Central memory CD8-positive, alpha-beta T cell (primary cell): Measurements from ENCODE around the gene CCDC69.
"Not testable (repeated sequence)": the region's sequence is repeated elsewhere in the genome, so short reads cannot be mapped to it uniquely, and the experiment has no call there.

Experiments used
- ATAC-seq: fragments of 150-1000 bp; cut with Tn5 transposase; replicated peaks from 2 replicates; pipeline ENCODE4 v1.10.0; 2022; ENCODE audit warnings: mild to moderate bottlenecking, moderate FRiP score, moderate number of reproducible peaks; ENCODE audit not compliant: poor library complexity, severe bottlenecking; ENCODE audit errors: extremely low read depth
- DNase-seq, 2 donors: peaks; one replicate each; pipeline ENCODE4 v3.0.0; 2021; ENCODE audit warnings: low spot score in 2 of 2
- H3K27ac Mint-ChIP-seq: one replicate; pipeline ENCODE4 v1.8.0; 2022; ENCODE audit warnings: low read depth, mild to moderate bottlenecking, moderate library complexity, mixed read lengths
- H3K27me3 Mint-ChIP-seq: one replicate; pipeline ENCODE4 v1.8.0; 2022; ENCODE audit warnings: mixed read lengths
- H3K36me3 Mint-ChIP-seq: one replicate; pipeline ENCODE4 v1.8.0; 2022; ENCODE audit warnings: mild to moderate bottlenecking, moderate library complexity, mixed read lengths; ENCODE audit not compliant: insufficient read depth
- H3K4me1 Mint-ChIP-seq: one replicate; pipeline ENCODE4 v1.8.0; 2022; ENCODE audit warnings: mixed read lengths
- H3K4me3 Mint-ChIP-seq: one replicate; pipeline ENCODE4 v1.8.0; 2022; ENCODE audit warnings: mild to moderate bottlenecking, moderate library complexity, mixed read lengths
- H3K9me3 Mint-ChIP-seq: one replicate; pipeline ENCODE4 v1.8.0; 2022; ENCODE audit warnings: mixed read lengths

The CCDC69 gene

DNA sequence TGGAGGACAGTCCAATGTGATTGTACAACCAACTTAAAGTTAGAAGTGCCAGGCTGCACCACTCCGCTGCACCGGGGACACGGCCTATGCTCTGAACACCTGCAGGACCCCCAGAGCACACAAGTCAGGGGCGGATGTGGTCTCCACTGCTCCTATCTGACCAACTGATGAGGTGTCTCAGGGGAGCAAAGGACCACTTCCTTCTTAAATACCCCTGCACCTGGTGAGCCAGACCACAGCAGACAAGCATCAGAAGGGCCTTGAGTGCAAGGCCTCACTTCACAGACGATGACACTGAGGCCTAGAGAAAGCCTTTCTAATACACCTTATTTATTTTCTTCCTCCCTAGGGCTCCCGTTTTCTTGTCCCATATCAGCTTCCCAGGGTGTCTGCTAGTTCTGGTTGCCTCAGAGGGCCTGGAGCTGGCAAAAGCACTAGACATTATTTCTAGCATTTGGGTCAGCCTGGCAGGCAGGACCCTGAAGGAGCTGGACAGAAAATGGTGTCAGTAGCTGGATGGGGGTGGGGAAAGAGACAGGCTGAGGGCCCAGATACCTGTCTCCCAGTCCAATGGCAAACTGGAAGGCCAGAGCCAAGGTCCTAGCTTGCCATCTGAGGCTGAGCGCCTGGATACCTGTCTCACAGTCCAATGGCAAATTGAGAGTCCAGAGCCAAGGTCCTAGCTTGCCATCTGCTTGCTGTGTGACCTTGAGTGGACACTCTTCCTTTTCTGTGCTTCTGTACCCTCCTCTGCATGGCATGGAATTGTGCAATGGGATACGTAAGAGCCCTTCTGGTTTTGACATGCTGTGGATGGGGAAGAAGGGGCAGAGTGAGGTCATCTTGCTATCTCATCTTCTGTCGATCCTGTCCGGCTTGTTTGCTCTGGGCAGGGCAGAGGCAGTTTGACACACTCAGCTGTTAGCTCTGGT lies 9.0 kb downstream of the CCDC69 start:
- H3K4me3 Mint-ChIP-seq = peak overlapping the region; percentile 86
- H3K27me3 Mint-ChIP-seq = no peaks in the 10 kb centered on the region
- peaks cover 79% of the 10 kb centered on the region for H3K4me1 Mint-ChIP-seq
- peak in 1 of 2 donors; percentile 35 for DNase-seq
- peaks cover 35% of the 10 kb centered on the region for H3K36me3 Mint-ChIP-seq
- H3K9me3 Mint-ChIP-seq = no peaks in the 10 kb centered on the region
- peak overlapping the region; percentile 84 for H3K27ac Mint-ChIP-seq
- ATAC-seq = peak; percentile 22

DNA sequence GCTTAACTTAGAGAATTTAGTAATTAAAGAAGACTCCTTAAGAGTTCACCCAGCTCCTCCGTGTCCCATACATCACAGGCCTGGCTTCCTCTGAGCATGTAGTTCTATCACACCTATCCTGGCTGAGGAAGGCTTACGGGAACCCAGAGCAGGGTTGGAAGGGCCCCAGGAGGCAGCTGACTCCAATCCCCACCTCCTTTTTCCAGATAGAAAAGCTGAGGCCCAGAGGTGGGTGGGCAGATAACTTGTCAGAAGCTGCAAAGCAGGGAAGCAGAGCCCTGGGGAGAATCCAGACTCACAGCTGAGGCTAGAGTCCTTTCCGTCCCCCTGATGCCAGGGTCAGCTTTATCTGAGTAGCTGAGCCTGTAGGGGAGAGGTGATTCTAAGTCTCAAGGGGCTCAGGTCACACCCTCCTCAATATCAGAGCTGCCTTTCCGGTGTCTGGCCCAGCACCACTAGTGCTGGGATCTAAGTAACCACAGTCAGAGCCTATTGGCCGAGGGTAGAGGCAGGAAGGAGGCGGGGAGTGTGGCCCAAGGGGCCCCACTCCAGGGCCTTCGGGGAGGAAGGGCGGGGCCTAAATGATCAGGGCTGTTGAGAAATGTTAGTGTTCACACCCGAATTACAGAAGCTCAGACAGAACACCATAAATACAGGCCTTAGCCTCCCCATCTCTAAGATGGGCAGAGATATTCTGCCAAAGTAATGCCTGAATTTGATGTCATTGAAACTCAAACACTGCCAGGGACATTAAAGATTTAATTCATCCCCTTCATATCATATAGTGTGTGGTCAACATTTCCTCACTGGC lies 9.9 kb downstream of the CCDC69 start:
- Mint-ChIP-seq H3K36me3 (peaks cover 35% of the 10 kb centered on the region), H3K27me3 (no peaks in the 10 kb centered on the region), H3K27ac (peak overlapping the region; percentile 84), H3K9me3 (no peaks in the 10 kb centered on the region), H3K4me3 (peak overlapping the region; percentile 86), H3K4me1 (peaks cover 70% of the 10 kb centered on the region)
- peak; percentile 61 to 75 for DNase-seq
- ATAC-seq = peak; percentile 84

DNA sequence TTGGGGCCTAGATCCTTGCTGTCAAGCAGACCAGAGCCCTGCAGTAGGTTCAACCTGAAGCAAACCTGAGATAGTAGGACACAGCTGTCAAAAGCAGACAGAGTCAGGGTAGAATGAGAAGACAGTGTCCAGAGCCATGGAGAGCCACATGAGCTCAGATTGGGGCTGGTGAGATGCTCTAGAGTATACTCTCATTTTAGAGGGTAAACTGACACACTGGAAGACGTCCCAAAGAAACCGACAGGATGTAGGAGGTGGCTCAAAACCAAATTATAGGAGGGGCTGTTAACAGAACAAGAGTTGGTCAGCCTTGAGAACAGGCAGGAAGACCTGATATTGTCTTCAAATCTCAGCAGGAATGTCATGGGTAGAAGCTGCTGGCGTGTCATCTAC lies 11.5 kb downstream of the CCDC69 start:
- peaks cover 62% of the 10 kb centered on the region for H3K4me1 Mint-ChIP-seq
- H3K4me3 Mint-ChIP-seq = peak overlapping the region; percentile 86
- H3K27me3 Mint-ChIP-seq = no peaks in the 10 kb centered on the region
- H3K36me3 Mint-ChIP-seq = peaks cover 23% of the 10 kb centered on the region
- H3K9me3 Mint-ChIP-seq = no peaks in the 10 kb centered on the region
- ATAC-seq = no peak
- H3K27ac Mint-ChIP-seq = peak overlapping the region; percentile 84
- no peak for DNase-seq

DNA sequence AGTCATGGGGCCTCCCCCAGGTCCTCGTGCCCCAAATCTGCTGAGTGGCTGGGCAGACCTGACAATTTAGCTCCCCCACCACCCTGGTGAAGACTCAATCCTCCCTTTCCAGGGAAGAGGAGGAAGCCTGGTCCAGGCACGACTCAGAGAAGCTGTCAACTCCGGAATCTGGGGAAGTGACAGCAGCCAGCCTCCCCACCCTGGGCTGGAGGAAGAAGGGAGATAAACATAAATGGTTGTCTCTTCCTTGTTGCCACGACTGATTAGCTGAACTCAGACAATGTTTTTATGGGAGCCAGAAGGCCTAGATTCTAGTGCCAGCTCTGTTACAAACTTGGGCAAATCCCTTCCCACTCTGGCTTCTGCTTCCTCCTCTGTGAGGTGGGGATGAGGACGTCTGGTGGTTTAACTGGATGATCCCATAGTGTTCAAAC lies 15.4 kb downstream of the CCDC69 start:
- peaks cover 8% of the 10 kb centered on the region for H3K36me3 Mint-ChIP-seq
- H3K9me3 Mint-ChIP-seq = no peaks in the 10 kb centered on the region
- H3K27ac Mint-ChIP-seq = no peak overlapping the region
- no peak for DNase-seq
- no peak for ATAC-seq
- no peaks in the 10 kb centered on the region for H3K27me3 Mint-ChIP-seq
- H3K4me3 Mint-ChIP-seq = no peak overlapping the region
- H3K4me1 Mint-ChIP-seq = peaks cover 45% of the 10 kb centered on the region

DNA sequence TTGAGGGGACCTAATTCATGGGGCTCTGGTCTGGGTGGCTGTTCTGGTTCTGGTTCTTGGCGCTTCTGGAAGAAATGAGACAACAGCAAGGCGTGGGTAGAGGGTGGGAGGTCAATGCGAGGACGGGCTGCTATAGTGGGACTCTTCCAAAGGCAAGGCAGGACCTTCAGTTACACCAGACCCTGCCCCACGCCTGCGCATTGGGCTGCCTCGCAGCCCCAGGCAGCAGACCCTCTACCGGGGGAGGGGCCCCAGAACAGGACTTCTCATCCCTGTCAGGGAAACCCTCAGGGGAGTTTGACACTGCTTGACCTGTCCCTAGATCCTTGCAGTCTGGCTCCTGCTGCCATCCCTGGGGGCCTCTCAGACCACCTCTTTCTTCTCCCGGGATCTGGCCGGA lies 18.5 kb downstream of the CCDC69 start:
- Mint-ChIP-seq H3K9me3 (no peaks in the 10 kb centered on the region), H3K4me1 (peaks cover 34% of the 10 kb centered on the region), H3K27me3 (no peaks in the 10 kb centered on the region), H3K36me3 (peaks cover 13% of the 10 kb centered on the region), H3K27ac (peak overlapping the region; percentile 46), H3K4me3 (no peak overlapping the region)
- ATAC-seq = no peak
- DNase-seq = no peak

DNA sequence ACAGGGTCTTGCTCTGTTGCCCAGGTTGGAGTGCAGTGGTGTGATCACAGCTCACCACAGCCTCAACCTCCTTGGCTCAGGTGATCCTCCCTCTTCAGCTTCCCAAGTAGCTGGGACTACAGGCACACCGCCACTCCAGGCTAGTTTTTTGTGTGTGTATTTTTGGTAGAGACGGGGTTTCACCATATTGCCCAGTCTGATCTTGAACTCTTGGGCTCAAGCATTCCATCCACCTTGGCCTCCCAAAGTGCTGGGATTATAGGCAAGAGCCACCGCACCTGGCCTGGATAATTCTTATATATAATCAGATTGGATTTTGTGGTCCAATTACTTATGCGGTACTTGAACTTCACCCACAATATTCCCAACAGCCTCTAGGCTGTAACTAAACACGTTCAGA lies 19.8 kb downstream of the CCDC69 start:
- no peaks in the 10 kb centered on the region for H3K27me3 Mint-ChIP-seq
- H3K27ac Mint-ChIP-seq = no peak overlapping the region
- ATAC-seq = no peak
- DNase-seq = no peak
- no peak overlapping the region for H3K4me3 Mint-ChIP-seq
- peaks cover 40% of the 10 kb centered on the region for H3K4me1 Mint-ChIP-seq
- peaks cover 17% of the 10 kb centered on the region for H3K36me3 Mint-ChIP-seq
- H3K9me3 Mint-ChIP-seq = no peaks in the 10 kb centered on the region

DNA sequence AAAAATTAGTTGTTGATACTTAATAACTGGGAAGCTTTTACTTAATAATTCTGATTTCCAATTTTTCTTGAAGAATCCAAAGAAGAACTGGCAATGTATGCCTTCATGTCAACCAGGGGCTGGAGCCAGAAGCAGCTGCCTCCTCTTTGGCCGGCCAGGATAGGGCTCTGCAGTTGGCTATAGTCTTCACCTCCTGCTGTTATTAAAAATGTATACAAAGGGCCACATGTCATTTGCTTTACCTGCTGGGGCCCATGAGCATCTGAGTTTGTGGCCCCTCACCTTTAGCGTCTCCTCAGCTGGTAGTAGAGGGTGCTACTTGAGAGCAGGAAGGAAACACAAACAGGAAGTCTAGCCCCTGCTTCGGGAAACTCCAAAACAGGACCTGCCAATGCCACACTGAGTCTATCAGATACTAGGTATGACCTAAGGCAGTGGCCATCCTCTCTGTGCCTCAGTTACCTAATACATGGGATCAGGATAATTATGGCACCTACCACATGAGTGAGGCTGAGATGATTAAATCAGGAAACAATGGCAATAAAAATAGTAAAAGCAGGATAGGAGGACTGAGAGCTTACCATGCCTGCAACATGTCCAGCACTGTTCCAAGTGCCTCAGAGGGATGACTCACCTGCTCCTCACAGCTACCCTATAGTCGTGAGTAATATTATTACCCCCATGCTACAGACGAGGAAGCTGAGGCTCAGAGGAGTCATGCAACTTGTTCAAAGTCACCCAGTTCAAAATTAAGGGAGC lies 21.3 kb downstream of the CCDC69 start:
- Mint-ChIP-seq H3K4me3 (peak overlapping the region; percentile 48), H3K27ac (peak overlapping the region; percentile 74), H3K4me1 (peaks cover 36% of the 10 kb centered on the region), H3K27me3 (no peaks in the 10 kb centered on the region), H3K9me3 (no peaks in the 10 kb centered on the region), H3K36me3 (peaks cover 24% of the 10 kb centered on the region)
- ATAC-seq (peak; percentile 85), DNase-seq (peak in 1 of 2 donors; percentile 5)

DNA sequence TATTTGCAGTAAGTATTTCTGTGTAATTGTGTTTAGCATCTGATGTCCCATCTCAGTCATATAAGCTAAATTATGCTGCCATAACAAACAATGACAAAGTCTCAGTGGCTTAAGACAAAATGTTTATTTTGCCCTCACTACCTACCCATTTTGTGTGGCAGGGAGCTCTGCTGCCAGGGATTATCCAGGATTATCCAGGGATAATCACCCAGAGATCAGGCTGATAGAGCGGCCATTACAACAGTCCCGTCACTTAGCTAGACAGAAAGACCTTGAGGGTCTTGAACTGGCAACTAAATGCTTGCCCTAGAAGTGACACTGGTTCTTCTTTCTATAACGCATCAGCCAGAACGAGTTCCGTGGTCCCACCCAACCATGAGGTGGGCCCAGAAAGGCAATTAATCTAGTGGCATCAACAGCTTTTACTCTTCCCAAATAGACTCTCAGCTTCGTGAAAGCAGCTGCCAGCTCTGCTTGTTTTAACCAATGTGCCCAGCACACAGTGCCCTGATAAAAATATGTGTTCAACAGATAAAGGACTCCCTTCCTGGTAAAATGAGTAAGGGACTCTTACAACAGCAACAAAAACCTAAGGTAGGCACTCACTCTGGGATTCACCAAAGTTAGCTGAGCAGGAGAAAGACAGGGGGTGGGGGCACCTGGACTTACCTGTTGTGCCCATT lies 22.8 kb downstream of the CCDC69 start:
- ATAC-seq (no peak), DNase-seq (no peak)
- Mint-ChIP-seq H3K36me3 (peaks cover 32% of the 10 kb centered on the region), H3K27ac (peak overlapping the region; percentile 74), H3K27me3 (no peaks in the 10 kb centered on the region), H3K4me3 (no peak overlapping the region), H3K9me3 (no peaks in the 10 kb centered on the region), H3K4me1 (peaks cover 43% of the 10 kb centered on the region)

DNA sequence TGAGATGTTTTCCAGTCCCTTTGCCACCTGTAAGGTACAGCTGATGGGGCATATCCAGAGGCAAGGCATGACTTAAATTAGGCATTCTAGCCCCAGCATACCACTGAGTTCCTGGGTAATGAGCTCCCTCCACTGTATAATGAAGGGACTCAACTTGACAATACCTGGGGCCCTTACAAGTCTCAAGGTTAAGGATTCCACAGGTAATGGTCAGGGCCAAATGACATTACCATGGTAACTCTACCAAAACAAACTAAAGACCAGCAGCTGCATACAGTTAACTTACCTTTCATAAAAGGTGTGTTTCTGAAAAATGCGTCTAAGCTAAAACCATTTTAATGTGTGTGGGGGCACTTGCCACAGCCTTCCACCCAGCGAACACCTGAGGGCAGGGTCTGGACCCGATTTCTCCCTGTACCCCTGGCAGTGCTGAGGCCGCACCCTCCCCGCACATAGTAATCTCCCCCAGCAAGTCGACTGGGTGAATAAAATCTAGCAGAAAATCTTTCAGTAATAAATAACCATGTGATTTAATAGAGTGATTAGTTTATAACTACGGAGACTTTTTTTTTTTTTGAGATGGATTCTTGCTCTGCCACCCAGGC lies 24.2 kb downstream of the CCDC69 start:
- Mint-ChIP-seq H3K4me1 (peaks cover 44% of the 10 kb centered on the region), H3K27ac (peak overlapping the region; percentile 29), H3K27me3 (no peaks in the 10 kb centered on the region), H3K4me3 (no peak overlapping the region), H3K36me3 (peaks cover 37% of the 10 kb centered on the region), H3K9me3 (no peaks in the 10 kb centered on the region)
- DNase-seq (no peak), ATAC-seq (no peak)

DNA sequence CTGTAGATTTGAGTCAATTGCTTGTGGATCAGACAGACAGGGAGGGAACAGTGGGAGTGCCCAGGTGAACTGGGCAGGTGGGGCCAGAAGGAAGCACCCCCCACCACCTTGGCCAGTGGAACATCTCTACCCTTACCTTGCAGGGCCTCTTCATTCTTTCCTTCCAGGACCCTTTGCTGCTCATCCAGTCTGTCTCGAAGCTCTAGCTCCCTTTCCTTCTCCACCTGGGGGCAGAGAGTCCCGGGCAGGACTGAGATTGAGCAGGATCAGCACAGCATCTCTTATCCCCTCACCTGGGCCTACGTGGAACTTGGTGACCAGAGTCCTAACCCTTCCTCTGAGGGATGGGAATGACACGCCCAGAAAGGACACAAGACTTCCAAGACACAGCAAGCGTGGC lies 25.0 kb downstream of the CCDC69 start:
- no peak overlapping the region for H3K4me3 Mint-ChIP-seq
- H3K4me1 Mint-ChIP-seq = peaks cover 44% of the 10 kb centered on the region
- peak overlapping the region; percentile 68 for H3K27ac Mint-ChIP-seq
- H3K27me3 Mint-ChIP-seq = no peaks in the 10 kb centered on the region
- peaks cover 39% of the 10 kb centered on the region for H3K36me3 Mint-ChIP-seq
- ATAC-seq = no peak
- no peak for DNase-seq
- H3K9me3 Mint-ChIP-seq = no peaks in the 10 kb centered on the region

DNA sequence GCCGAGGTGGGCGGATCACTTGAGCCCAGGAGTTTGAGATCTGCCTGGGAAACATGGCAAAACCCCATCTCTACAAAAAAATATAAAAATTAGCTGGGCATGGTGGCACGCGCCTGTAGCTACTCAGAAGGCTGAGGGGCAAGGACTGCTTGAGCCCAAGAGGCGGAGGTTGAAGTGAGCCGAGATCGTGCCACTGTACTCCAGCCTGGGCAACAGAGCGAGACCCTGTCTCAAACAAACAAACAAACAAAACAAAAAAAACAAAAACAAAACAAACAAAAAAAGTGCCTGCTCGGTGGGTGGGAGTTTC lies 26.6 kb downstream of the CCDC69 start:
- Mint-ChIP-seq H3K4me1 (peaks cover 45% of the 10 kb centered on the region), H3K36me3 (peaks cover 39% of the 10 kb centered on the region), H3K27ac (peak overlapping the region; percentile 79)
- H3K27me3 Mint-ChIP-seq, ATAC-seq, H3K9me3 Mint-ChIP-seq, H3K4me3 Mint-ChIP-seq, DNase-seq: not testable (repeated sequence)
